HG02885 (cell line): ENCODE measurements around the gene CD58.
A peak's percentile ranks its signal among the peaks of the same experiment; 100 is the strongest.

Experiments used
- ATAC-seq: cut with Tn5 transposase; IDR thresholded peaks from one replicate; pipeline ENCODE4 v1.9.1; 2021; ENCODE audit warnings: mild to moderate bottlenecking; ENCODE audit not compliant: unreplicated experiment, poor library complexity

Gene CD58

GRCh38 chr1:116497656-116498055, 73.2 kb downstream of the CD58 start:
- ATAC-seq = no peak

- no peak for ATAC-seq
Observed at GRCh38 chr1:116496898-116497297, 73.9 kb downstream of the CD58 start.

- ATAC-seq = no peak
Observed at GRCh38 chr1:116496380-116496779, 74.4 kb downstream of the CD58 start.

GRCh38 chr1:116495535-116495934, 75.3 kb downstream of the CD58 start:
- ATAC-seq = no peak

GRCh38 chr1:116494745-116495144, 76.1 kb downstream of the CD58 start:
- no peak for ATAC-seq

GRCh38 chr1:116494353-116494692, 76.5 kb downstream of the CD58 start:
- ATAC-seq = no peak

GRCh38 chr1:116493484-116494352, 77.1 kb downstream of the CD58 start:
- ATAC-seq = no peak

- ATAC-seq = no peak
Observed at GRCh38 chr1:116493036-116493435, 77.8 kb downstream of the CD58 start.

- no peak for ATAC-seq
Observed at GRCh38 chr1:116492358-116492811, 78.4 kb downstream of the CD58 start.

GRCh38 chr1:116491700-116492357, 79.0 kb downstream of the CD58 start:
- no peak for ATAC-seq

- ATAC-seq = no peak
Observed at GRCh38 chr1:116490588-116490987, 80.2 kb downstream of the CD58 start.

- no peak for ATAC-seq
Observed at GRCh38 chr1:116489231-116489697, 81.6 kb downstream of the CD58 start.

GRCh38 chr1:116488071-116488470, 82.8 kb downstream of the CD58 start:
- no peak for ATAC-seq

GRCh38 chr1:116487583-116487982, 83.2 kb downstream of the CD58 start:
- ATAC-seq = no peak

GRCh38 chr1:116487031-116487430, 83.8 kb downstream of the CD58 start:
- no peak for ATAC-seq

- ATAC-seq = no peak
Observed at GRCh38 chr1:116486424-116486823, 84.4 kb downstream of the CD58 start.

- ATAC-seq = no peak
Observed at GRCh38 chr1:116485976-116486375, 84.8 kb downstream of the CD58 start.

- peak; percentile 80 for ATAC-seq
Observed at GRCh38 chr1:116485071-116485735, 85.6 kb downstream of the CD58 start.

GRCh38 chr1:116483481-116484309, 87.1 kb downstream of the CD58 start:
- ATAC-seq = no peak

GRCh38 chr1:116482490-116482889, 88.3 kb downstream of the CD58 start:
- no peak for ATAC-seq
